ENCODE measurements around the gene TMEM130. TPM values are rescaled to one million over a fixed set of nuclear protein-coding genes. Genes with fewer than 3 reads are reported as not detected.

The TMEM130 gene
- polyA plus RNA-seq, 1 donor from 2014 or later = 12.3 TPM

DNA sequence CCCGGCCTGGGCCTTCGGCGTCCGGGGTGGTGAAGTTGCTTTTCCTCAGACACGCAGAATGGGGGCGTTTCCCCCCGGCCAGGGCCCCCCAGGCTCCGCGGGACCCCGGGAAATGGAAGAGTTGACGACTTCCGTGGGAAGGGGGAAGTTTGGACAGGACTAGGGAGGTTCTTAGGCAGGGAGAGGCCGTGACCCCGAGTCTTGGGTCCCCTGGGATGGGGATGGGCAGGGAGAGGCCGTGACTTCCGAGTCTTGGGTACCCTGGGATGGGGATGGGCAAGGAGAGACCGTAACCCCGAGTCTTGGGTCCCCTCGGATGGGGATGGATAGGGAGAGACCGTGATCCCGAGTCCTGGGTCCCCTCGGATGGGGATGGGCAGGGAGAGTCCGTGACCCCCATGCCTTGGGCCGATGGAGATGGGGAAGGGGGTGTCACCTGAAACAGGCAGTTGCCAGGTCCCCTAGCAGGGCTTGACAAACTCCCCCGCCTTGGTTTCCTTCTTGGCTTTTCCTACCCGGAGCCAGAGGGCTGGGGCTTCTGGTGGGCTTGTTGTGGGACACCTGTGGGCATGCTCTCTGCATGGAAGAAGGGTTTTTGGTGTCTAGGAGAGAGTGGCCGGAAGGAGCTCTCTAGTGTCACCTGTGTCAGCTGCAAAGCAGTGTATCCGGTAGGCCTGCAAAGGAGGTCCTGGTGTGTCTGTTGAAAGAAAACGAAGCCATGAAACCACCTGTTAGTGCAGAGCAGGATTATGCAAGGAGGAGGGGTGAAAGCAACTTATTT is 9.6 kb upstream of the TMEM130 start:
- peaks cover 32% of the 10 kb centered on the region for H3K79me2 ChIP-seq (replicated peaks; ENCODE audit: insufficient read depth, low read length)
- peak overlapping the region; percentile 2 for H2AFZ ChIP-seq (ENCODE audit: low read depth, low read length)
- H3K9me2 ChIP-seq (ENCODE audit: insufficient read depth, low read length) = no peaks in the 10 kb centered on the region
- TF ChIP-seq EZH2 (IDR thresholded peaks at IDR 0.05; ENCODE audit: borderline replicate concordance, insufficient read depth, low read length, poor library complexity, severe bottlenecking) (no peak), CTCF (IDR thresholded peaks at IDR 0.05; ENCODE audit: poor library complexity, severe bottlenecking) (peak; percentile 30)
- no peaks in the 10 kb centered on the region for H3K27me3 ChIP-seq (ENCODE audit: insufficient read depth, low read depth, low read length)
- peak overlapping the region; percentile 78 for H3K4me2 ChIP-seq (ENCODE audit: low read length)
- H3K4me3 ChIP-seq (ENCODE audit: low read length) = peak overlapping the region; percentile 95
- no peaks in the 10 kb centered on the region for H4K20me1 ChIP-seq (ENCODE audit: insufficient read depth)
- no peaks in the 10 kb centered on the region for H3K9me3 ChIP-seq (ENCODE audit: low read length)
- no peaks in the 10 kb centered on the region for H3F3A ChIP-seq (ENCODE audit: insufficient read depth, low read length, poor library complexity, severe bottlenecking)
- H3K27ac ChIP-seq (ENCODE audit: low read length) = peak overlapping the region; percentile 28
- peak overlapping the region; percentile 94 for H3K9ac ChIP-seq (ENCODE audit: low read length)
- no peaks in the 10 kb centered on the region for H3K36me3 ChIP-seq (ENCODE audit: insufficient read depth, low read length)

DNA sequence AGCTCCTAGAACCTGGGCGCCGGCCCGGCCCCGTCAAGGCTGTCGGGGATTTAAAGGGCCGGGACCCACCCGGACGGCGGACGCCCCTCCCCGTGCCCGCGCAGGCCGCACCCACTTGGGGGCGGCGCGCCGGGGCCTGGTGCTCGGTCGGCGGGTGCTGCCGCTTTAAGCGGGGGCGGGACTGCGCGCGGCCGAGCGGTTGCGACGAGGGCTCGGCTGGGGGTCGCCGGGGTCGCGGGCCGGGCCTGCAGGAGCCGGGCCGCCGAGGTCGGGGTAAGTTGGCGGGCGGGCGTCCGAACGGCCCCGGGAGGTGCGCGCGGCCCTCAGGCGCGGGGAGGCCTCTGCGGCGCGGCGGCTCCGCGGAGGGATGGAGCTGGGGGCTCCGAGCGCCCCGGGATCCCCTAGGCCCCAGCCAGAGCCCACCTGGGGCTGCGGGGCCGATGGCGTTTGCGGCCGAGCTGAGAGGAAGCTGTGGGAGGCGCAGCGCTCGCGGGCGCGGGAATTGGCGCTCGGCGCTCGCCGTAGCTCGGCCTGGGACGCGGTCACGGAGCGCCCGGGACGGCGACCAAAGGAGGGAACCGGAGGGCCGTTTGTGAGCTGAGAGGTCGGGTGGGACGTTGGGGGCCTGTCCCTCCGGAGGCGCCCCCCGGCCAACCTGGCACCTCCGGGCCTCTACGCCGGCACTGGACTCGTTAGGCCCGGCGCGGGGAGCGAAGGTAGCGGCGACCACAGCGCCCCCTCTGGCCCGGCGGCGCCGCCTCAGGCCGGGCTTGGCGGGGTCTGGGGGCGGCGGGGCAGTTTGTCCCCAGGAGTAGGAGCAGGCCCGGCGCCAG is 8.8 kb upstream of the TMEM130 start, which contains the start of gene TRRAP:
Gene TRRAP (plus strand): TSS at position 168 of the 833 bp plus-strand sequence. CDS start 2,619 bp downstream, outside the sequence.
- Histone ChIP-seq H2AFZ (ENCODE audit: low read depth, low read length) (peak within 1 kb of the TSS; percentile 92), H3K27ac (ENCODE audit: low read length) (peak within 1 kb of the TSS; percentile 84)

More for the DNA sequence above, 8.8 kb upstream of the TMEM130 start, which contains the start of gene TRRAP:
- peaks cover 30% of the 10 kb centered on the region for H3K79me2 ChIP-seq (replicated peaks; ENCODE audit: insufficient read depth, low read length)
- H3K9ac ChIP-seq (ENCODE audit: low read length) = peak within 1 kb of the TSS; percentile 94
- H4K20me1 ChIP-seq (ENCODE audit: insufficient read depth) = no peaks in the 10 kb centered on the region
- H3K27me3 ChIP-seq (ENCODE audit: insufficient read depth, low read depth, low read length) = no peaks in the 10 kb centered on the region
- no peaks in the 10 kb centered on the region for H3K36me3 ChIP-seq (ENCODE audit: insufficient read depth, low read length)
- H3K9me2 ChIP-seq (ENCODE audit: insufficient read depth, low read length) = no peaks in the 10 kb centered on the region
- peak within 1 kb of the TSS; percentile 78 for H3K4me2 ChIP-seq (ENCODE audit: low read length)
- H3K4me3 ChIP-seq (ENCODE audit: low read length) = peak within 1 kb of the TSS; percentile 95
- TF ChIP-seq CTCF (IDR thresholded peaks at IDR 0.05; ENCODE audit: poor library complexity, severe bottlenecking) = peak; percentile 95
- TF ChIP-seq RAD21 (conservative IDR thresholded peaks at IDR 0.05) = peak; percentile 54
- TF ChIP-seq REST (IDR thresholded peaks at IDR 0.05; ENCODE audit: borderline replicate concordance) = peak; percentile 79
- peak; percentile 33 for TF ChIP-seq EP300 (conservative IDR thresholded peaks at IDR 0.05; ENCODE audit: poor library complexity, severe bottlenecking)
- TF ChIP-seq POLR2AphosphoS5 (IDR thresholded peaks at IDR 0.05) = peak; percentile 84
- peak; percentile 55 for TF ChIP-seq TAF1 (IDR thresholded peaks at IDR 0.05; ENCODE audit: low read depth)
- no peak for TF ChIP-seq SMC3 (conservative IDR thresholded peaks at IDR 0.05; ENCODE audit: poor library complexity)
- no peak for TF ChIP-seq MXI1 (conservative IDR thresholded peaks at IDR 0.05; ENCODE audit: poor library complexity, severe bottlenecking)
- TF ChIP-seq EZH2 (IDR thresholded peaks at IDR 0.05; ENCODE audit: borderline replicate concordance, insufficient read depth, low read length, poor library complexity, severe bottlenecking) = no peak
- H3F3A ChIP-seq (ENCODE audit: insufficient read depth, low read length, poor library complexity, severe bottlenecking) = no peaks in the 10 kb centered on the region
- no peaks in the 10 kb centered on the region for H3K9me3 ChIP-seq (ENCODE audit: low read length)

Measured in neural cell (in vitro differentiated cells).